Endothelial cell of umbilical vein (primary cell): ENCODE results near the gene CLDN19. TPM values are rescaled to one million over a fixed set of nuclear protein-coding genes. Genes with fewer than 3 reads are reported as not detected.

Experiments
- BruUV-seq: library from RNA; stranded (reverse); fragments of 400-500 nt; replicated peaks from 2 replicates; lab custom pipeline; 2021; lab: Mats Ljungman, UMichigan
- CTCF ChIA-PET: fragments of 300-600, 350-600 bp; sonication (Branson Sonifier 250); formaldehyde crosslinking; loops from one replicate; lab custom pipeline; 2021; ENCODE audit warnings: antibody characterized with exemption, inconsistent platforms; lab: Charles Lee
- POLR2A ChIA-PET: fragments of 300-600, 350-600 bp; sonication (Branson Sonifier 250); formaldehyde crosslinking; loops from one replicate; lab custom pipeline; 2021; ENCODE audit warnings: antibody characterized with exemption, inconsistent platforms; lab: Charles Lee
- DNase-seq: peaks from one replicate; pipeline ENCODE4 v3.0.0-alpha.2; 2011; ENCODE audit warnings: low read depth, low spot score
- FAIRE-seq: peaks from 2 replicates; lab custom pipeline; 2011; peaks lifted over from hg19 to GRCh38; lab: Jason Lieb, UNC
- H2AFZ ChIP-seq: 2 replicates; pipeline ENCODE4 v1.6.0; 2012; ENCODE audit warnings: low read depth, low read length, control low read depth, inconsistent platforms
- H3K27ac ChIP-seq: 2 replicates; pipeline ENCODE4 v1.5.1; 2011; ENCODE audit warnings: low read depth, mild to moderate bottlenecking, control low read depth, low read length, moderate library complexity; ENCODE audit not compliant: insufficient read depth
- H3K27me3 ChIP-seq, 2 experiments: 2 replicates each; pipeline versions ENCODE4 v1.6.0 to v1.6.1; 2011; ENCODE audit warnings: low read length in 2 of 2, mixed read lengths in 1 of 2; ENCODE audit not compliant: control insufficient read depth in 2 of 2, insufficient read depth in 2 of 2
- H3K36me3 ChIP-seq, 2 experiments: 2 replicates in 1 of 2; 3 replicates in 1 of 2; pipeline ENCODE4 v1.5.1; 2011; ENCODE audit warnings: low read length in 2 of 2, mild to moderate bottlenecking in 1 of 2, moderate library complexity in 1 of 2; ENCODE audit not compliant: control insufficient read depth in 2 of 2, insufficient read depth in 2 of 2; ENCODE audit errors: extremely low read depth in 1 of 2
- H3K4me1 ChIP-seq: 3 replicates; pipeline ENCODE4 v1.5.1; 2011; ENCODE audit warnings: mild to moderate bottlenecking, low read length; ENCODE audit not compliant: control insufficient read depth, insufficient read depth; ENCODE audit errors: extremely low read depth
- H3K4me2 ChIP-seq: 2 replicates; pipeline ENCODE4 v1.6.1; 2011; ENCODE audit warnings: low read length, control low read depth, mixed read lengths; ENCODE audit not compliant: insufficient read depth
- H3K4me3 ChIP-seq, 3 experiments: fragments of 200-600 bp in 1 of 3; sonication (generic), shearing (Covaris generic) in 1 of 3; replicated peaks in 1 of 3; 2 replicates each; pipeline ENCODE4 v1.5.1; 2011 to 2016; ENCODE audit warnings: control low read depth in 3 of 3, low read length in 3 of 3, mild to moderate bottlenecking in 2 of 3, inconsistent platforms in 1 of 3, low read depth in 1 of 3, moderate library complexity in 1 of 3; ENCODE audit not compliant: insufficient read depth in 1 of 3
- H3K79me2 ChIP-seq: 2 replicates; pipeline ENCODE4 v1.6.0; 2012; ENCODE audit warnings: low read length, inconsistent platforms; ENCODE audit not compliant: control insufficient read depth, insufficient read depth
- H3K9ac ChIP-seq: replicated peaks from 2 replicates; pipeline ENCODE3; 2011; ENCODE audit warnings: low read length, control low read depth; ENCODE audit not compliant: insufficient read depth; ENCODE audit errors: extremely low read depth
- H3K9me1 ChIP-seq: replicated peaks from 3 replicates; pipeline ENCODE4 v1.6.0; 2011; ENCODE audit warnings: mild to moderate bottlenecking, low read length; ENCODE audit not compliant: control insufficient read depth, insufficient read depth; ENCODE audit errors: extremely low read depth
- H3K9me3 ChIP-seq: replicated peaks from 2 replicates; pipeline ENCODE4 v1.5.1; 2012; ENCODE audit warnings: low read length, inconsistent platforms; ENCODE audit not compliant: control insufficient read depth, insufficient read depth
- H4K20me1 ChIP-seq: replicated peaks from 2 replicates; pipeline ENCODE3; 2011; ENCODE audit warnings: mild to moderate bottlenecking, low read length; ENCODE audit not compliant: control insufficient read depth, insufficient read depth; ENCODE audit errors: extremely low read depth
- EZH2 ChIP-seq: IDR thresholded peaks from 2 replicates; pipeline ENCODE4 v1.6.1; 2012; ENCODE audit warnings: borderline replicate concordance, low read depth, mild to moderate bottlenecking, moderate library complexity, low read length, inconsistent platforms; ENCODE audit not compliant: severe bottlenecking
- FOS ChIP-seq: IDR thresholded peaks from 2 replicates; pipeline ENCODE4 v1.6.1; 2011; ENCODE audit warnings: mild to moderate bottlenecking, low read length, moderate library complexity, borderline replicate concordance; ENCODE audit not compliant: insufficient read depth
- GATA2 ChIP-seq: IDR thresholded peaks from 2 replicates; pipeline ENCODE4 v1.7.0; 2011; ENCODE audit warnings: low read depth, mild to moderate bottlenecking, moderate library complexity, mixed read lengths, low read length; ENCODE audit not compliant: insufficient read length, insufficient read depth
- JUN ChIP-seq: IDR thresholded peaks from 2 replicates; pipeline ENCODE4 v1.6.1; 2011; ENCODE audit warnings: borderline replicate concordance, low read depth; ENCODE audit not compliant: insufficient read length, insufficient read depth
- MAX ChIP-seq: IDR thresholded peaks from 2 replicates; pipeline ENCODE4 v1.6.1; 2011; ENCODE audit not compliant: insufficient read depth, insufficient read length
- MYC ChIP-seq: IDR thresholded peaks from one replicate; pipeline ENCODE4 v1.6.1; 2011; ENCODE audit warnings: mild to moderate bottlenecking, low read depth, low read length
- POLR2A ChIP-seq: IDR thresholded peaks from 2 replicates; pipeline ENCODE4 v1.6.1; 2012; ENCODE audit warnings: low read depth, mild to moderate bottlenecking, control low read depth, low read length
- POLR2AphosphoS5 ChIP-seq: IDR thresholded peaks from 2 replicates; pipeline ENCODE4 v1.6.1; 2012; ENCODE audit warnings: low read depth, mild to moderate bottlenecking, control low read depth, low read length, moderate library complexity; ENCODE audit not compliant: insufficient read depth
- dilution Hi-C: fragments of 300-500 bp; cut with MboI; formaldehyde crosslinking; loops from one replicate; pipeline ENCODE4 v1.15.0; 2019; ENCODE audit warnings: low sequenced_read_pairs; ENCODE audit not compliant: extremely low pct_ligation_motif_present
- intact Hi-C: fragments of 100-400 bp; cut with micrococcal nuclease; formaldehyde crosslinking; loops from one replicate; pipeline ENCODE4 v1.10.0; 2022
- polyA plus RNA-seq, 4 experiments: library from polyadenylated mRNA; depleted of rRNA in 3 of 4; stranded (reverse) in 3 of 4; unstranded in 1 of 4; fragments of >200 nt; gene quantifications; 2 replicates each; pipeline versions ENCODE4 v1.2.1 to v1.2.3, GENCODE V29; 2011 to 2012; ENCODE audit warnings: missing spikeins in 1 of 4
- total RNA-seq: library from RNA; stranded (reverse); gene quantifications from 2 replicates; pipeline ENCODE4 v1.2.3, GENCODE V29; 2021
- TF ChIP-seq, protein P1 (sequence below), 2 donors: IDR thresholded peaks; 1 replicate in 1 of 2; 2 replicates in 1 of 2; pipeline ENCODE4 v1.5.1; 2011; ENCODE audit warnings: low read length in 2 of 2, mild to moderate bottlenecking in 2 of 2, moderate library complexity in 2 of 2, control low read depth in 1 of 2, inconsistent platforms in 1 of 2, low read depth in 1 of 2; ENCODE audit not compliant: insufficient read depth in 1 of 2; ENCODE audit errors: extremely low read depth in 1 of 2

CLDN19 gene
- total and polyA plus RNA-seq, 2 donors (not counting 3 experiments of a cell fraction or from before 2014, with no cell fraction given) = not detected

DNA sequence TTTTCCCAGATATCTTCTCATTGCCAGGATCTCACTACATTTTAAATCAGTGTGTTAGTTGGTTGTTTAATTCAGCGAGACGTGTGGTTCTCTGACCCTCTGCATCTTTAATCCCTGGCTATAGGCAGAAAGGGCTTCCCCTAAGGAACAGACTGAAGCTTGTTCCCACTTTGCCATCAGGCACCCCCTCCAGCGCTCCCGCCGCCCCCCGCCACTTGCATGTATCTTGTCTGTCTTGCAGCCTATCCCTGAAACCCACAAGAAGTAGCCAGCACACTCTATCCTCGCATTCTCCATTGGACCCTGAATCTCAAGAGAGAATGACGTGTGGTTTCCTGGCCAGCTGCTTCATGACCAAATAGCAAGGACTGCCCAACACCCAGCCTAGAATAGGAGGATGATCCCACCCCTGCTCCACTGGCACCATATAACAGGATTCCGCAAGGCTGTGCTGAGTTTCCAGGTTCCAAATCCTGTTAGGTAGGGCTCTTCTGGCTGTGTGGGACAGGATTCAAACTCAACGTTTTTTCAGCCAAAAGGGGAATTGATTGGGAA, 7.8 kb downstream of the CLDN19 start:
- H3K9ac ChIP-seq = no peak overlapping the region
- H3K9me1 ChIP-seq = no peaks in the 10 kb centered on the region
- no peak overlapping the region for H3K4me2 ChIP-seq
- dilution Hi-C loops = no loop called here
- no peak overlapping the region for H2AFZ ChIP-seq
- POLR2A ChIA-PET = interaction anchor here (0.6 kb wide), 1 partner anchor 143 kb away, joined by 5 read pairs; no protein-coding TSS in a partner anchor
- BruUV-seq = no TSS peak
- FAIRE-seq (no peak), DNase-seq (no peak)
- TF ChIP-seq GATA2 = no peak
- TF ChIP-seq JUN = no peak
- TF ChIP-seq, protein P1, sequence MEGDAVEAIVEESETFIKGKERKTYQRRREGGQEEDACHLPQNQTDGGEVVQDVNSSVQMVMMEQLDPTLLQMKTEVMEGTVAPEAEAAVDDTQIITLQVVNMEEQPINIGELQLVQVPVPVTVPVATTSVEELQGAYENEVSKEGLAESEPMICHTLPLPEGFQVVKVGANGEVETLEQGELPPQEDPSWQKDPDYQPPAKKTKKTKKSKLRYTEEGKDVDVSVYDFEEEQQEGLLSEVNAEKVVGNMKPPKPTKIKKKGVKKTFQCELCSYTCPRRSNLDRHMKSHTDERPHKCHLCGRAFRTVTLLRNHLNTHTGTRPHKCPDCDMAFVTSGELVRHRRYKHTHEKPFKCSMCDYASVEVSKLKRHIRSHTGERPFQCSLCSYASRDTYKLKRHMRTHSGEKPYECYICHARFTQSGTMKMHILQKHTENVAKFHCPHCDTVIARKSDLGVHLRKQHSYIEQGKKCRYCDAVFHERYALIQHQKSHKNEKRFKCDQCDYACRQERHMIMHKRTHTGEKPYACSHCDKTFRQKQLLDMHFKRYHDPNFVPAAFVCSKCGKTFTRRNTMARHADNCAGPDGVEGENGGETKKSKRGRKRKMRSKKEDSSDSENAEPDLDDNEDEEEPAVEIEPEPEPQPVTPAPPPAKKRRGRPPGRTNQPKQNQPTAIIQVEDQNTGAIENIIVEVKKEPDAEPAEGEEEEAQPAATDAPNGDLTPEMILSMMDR (IDR thresholded peaks at IDR 0.05; ENCODE audit: extremely low read depth in 1 of 2, insufficient read depth in 1 of 2, low read depth in 1 of 2, low read length in 2 of 2) = no peak
- no peak for TF ChIP-seq POLR2A
- TF ChIP-seq EZH2 = no peak
- H3K27me3 ChIP-seq = no peaks in the 10 kb centered on the region
- H3K4me1 ChIP-seq = no peaks in the 10 kb centered on the region
- H3K36me3 ChIP-seq = no peaks in the 10 kb centered on the region
- CTCF ChIA-PET = no interaction called here
- H3K4me3 ChIP-seq = no peak overlapping the region
- no peaks in the 10 kb centered on the region for H3K79me2 ChIP-seq
- intact Hi-C loops = no loop called here
- H3K27ac ChIP-seq = no peak overlapping the region
- H3K9me3 ChIP-seq = no peaks in the 10 kb centered on the region
- H4K20me1 ChIP-seq = no peaks in the 10 kb centered on the region

GRCh38 chr1:42731585-42731984, 8.5 kb downstream of the CLDN19 start:
- Histone ChIP-seq H3K4me1 (no peaks in the 10 kb centered on the region), H3K9me3 (no peaks in the 10 kb centered on the region), H3K9me1 (no peaks in the 10 kb centered on the region), H4K20me1 (no peaks in the 10 kb centered on the region), H3K9ac (no peak overlapping the region), H3K27me3 (no peaks in the 10 kb centered on the region), H3K79me2 (no peaks in the 10 kb centered on the region), H3K4me2 (no peak overlapping the region), H2AFZ (no peak overlapping the region), H3K36me3 (no peaks in the 10 kb centered on the region), H3K4me3 (no peak overlapping the region), H3K27ac (no peak overlapping the region)
- BruUV-seq = no TSS peak
- intact Hi-C loops = loop anchor here (2.0 kb wide), 1 partner anchor 153 kb away; no protein-coding TSS in a partner anchor
- dilution Hi-C loops = no loop called here
- ChIA-PET POLR2A (no interaction called here), CTCF (no interaction called here)
- TF ChIP-seq EZH2 = no peak
- TF ChIP-seq FOS = no peak
- TF ChIP-seq, protein P1 (IDR thresholded peaks at IDR 0.05; ENCODE audit: extremely low read depth in 1 of 2, insufficient read depth in 1 of 2, low read depth in 1 of 2, low read length in 2 of 2) = no peak
- no peak for TF ChIP-seq JUN
- TF ChIP-seq POLR2A = no peak
- no peak for TF ChIP-seq MAX
- no peak for TF ChIP-seq MYC
- TF ChIP-seq POLR2AphosphoS5 = no peak
- no peak for TF ChIP-seq GATA2
- no peak for FAIRE-seq
- no peak for DNase-seq
